ENCODE data around the gene TBC1D17. TPM values are rescaled to one million over a fixed set of nuclear protein-coding genes. Genes with fewer than 3 reads are reported as not detected.

The TBC1D17 gene
- total and polyA plus RNA-seq, 10 of the 15 experiments (the other 5 are each of a cell fraction or from before 2014, with no cell fraction given), result 0.42 to 20.4 (median 11.2) TPM

DNA sequence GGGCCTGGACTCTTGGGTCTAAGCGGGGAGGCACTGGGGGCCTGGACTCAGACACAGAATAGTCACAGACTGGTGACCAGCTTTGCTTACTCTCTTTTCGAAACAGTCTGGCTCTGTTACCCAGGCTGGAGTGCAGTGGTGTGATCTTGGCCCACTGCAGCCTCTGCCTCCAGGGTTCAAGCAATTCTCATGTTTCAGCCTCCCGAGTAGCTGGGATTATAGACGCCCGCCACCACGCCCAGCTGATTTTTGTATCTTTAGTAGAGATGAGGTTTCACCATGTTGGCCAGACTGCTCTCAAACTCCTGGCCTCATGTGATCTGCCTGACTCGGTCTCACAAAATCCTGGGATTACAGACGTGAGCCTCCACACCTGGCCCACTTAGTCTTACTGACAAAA, 48.3 kb upstream of the TBC1D17 start:
- SMC1A ChIA-PET (ENCODE audit: uncharacterized antibody, unreplicated experiment), result no interaction called here

GRCh38 chr19:49829721-49830120, 47.8 kb upstream of the TBC1D17 start:
- H3K27ac ChIP-seq (ENCODE audit: control insufficient read depth, insufficient read depth), result no peak overlapping the region
- no peaks in the 10 kb centered on the region for H3K9me3 ChIP-seq (replicated peaks; ENCODE audit: control insufficient read depth, insufficient read depth, low read length)
- ATAC-seq, result no peak
- in situ Hi-C loops (cut with MboI), result no loop called here
- FAIRE-seq, result no peak
- peaks cover 12 to 24% of the 10 kb centered on the region in 2 experiments for H3K36me3 ChIP-seq (ENCODE audit: control insufficient read depth in 2 of 2, insufficient read depth in 2 of 2, low read length in 1 of 2)
- intact Hi-C loops (cut with micrococcal nuclease; ENCODE audit: unreplicated experiment), result no loop called here
- no peaks in the 10 kb centered on the region for H3K4me1 ChIP-seq (ENCODE audit: control insufficient read depth, insufficient read depth, low read length)
- WGBS (ENCODE audit: insufficient coverage, insufficient replicate concordance, low lambda C conversion rate, missing lambda C conversion rate), result 80% methylated on average over 18 of the region's 18 CpGs
- SMC1A ChIA-PET (ENCODE audit: uncharacterized antibody, unreplicated experiment), result no interaction called here
- H2AFZ ChIP-seq (ENCODE audit: control insufficient read depth, low read depth, low read length), result no peak overlapping the region
- RAD21 ChIA-PET (ENCODE audit: unreplicated experiment), result no interaction called here
- POLR2A ChIA-PET, result interaction anchor here (1.1 kb wide), 1 partner anchor 82 kb away, joined by 5 read pairs; no protein-coding TSS in a partner anchor
- no peaks in the 10 kb centered on the region for H3K27me3 ChIP-seq (replicated peaks in 1 of 2; ENCODE audit: control insufficient read depth in 2 of 2, insufficient read depth in 2 of 2, low read length in 1 of 2)
- no peak overlapping the region for H3K4me3 ChIP-seq
- H4K20me1 ChIP-seq (ENCODE audit: control insufficient read depth, insufficient read depth), result peaks cover 3% of the 10 kb centered on the region
- BruUV-seq (replicated peaks), result no TSS peak
- DNase-seq (ENCODE audit: low read depth, low spot score), result no peak
- CTCF ChIA-PET, result no interaction called here
- no peak overlapping the region for H3K9ac ChIP-seq (ENCODE audit: control insufficient read depth, insufficient read depth, low read length)
- no peaks in the 10 kb centered on the region for H3K79me2 ChIP-seq (ENCODE audit: control insufficient read depth, insufficient read depth, low read length)
- H3K4me2 ChIP-seq (ENCODE audit: control insufficient read depth, insufficient read depth), result no peak overlapping the region
- TF ChIP-seq PAX8 (IDR thresholded peaks at IDR 0.05) (no peak), MXI1 (IDR thresholded peaks at IDR 0.05; ENCODE audit: low read depth, low read length) (no peak), HCFC1 (IDR thresholded peaks at IDR 0.05; ENCODE audit: low read length) (no peak), SP1 (IDR thresholded peaks at IDR 0.05; ENCODE audit: low read depth, low read length) (no peak), CREM (IDR thresholded peaks at IDR 0.05; ENCODE audit: low read depth) (no peak), CHD1 (IDR thresholded peaks at IDR 0.05; ENCODE audit: low read depth, low read length) (no peak), PML (IDR thresholded peaks at IDR 0.05; ENCODE audit: low read length) (no peak), BMI1 (IDR thresholded peaks at IDR 0.05; ENCODE audit: borderline replicate concordance) (no peak), MTA2 (IDR thresholded peaks at IDR 0.05; ENCODE audit: low read depth) (no peak), CBFB (IDR thresholded peaks at IDR 0.05; ENCODE audit: low read depth) (no peak), POLR2AphosphoS5 (IDR thresholded peaks at IDR 0.05; ENCODE audit: low read length) (no peak), STAT3 (IDR thresholded peaks at IDR 0.05; ENCODE audit: low read depth, low read length) (no peak)

More for the DNA sequence above, 48.3 kb upstream of the TBC1D17 start:
- H3K79me2 ChIP-seq (ENCODE audit: control insufficient read depth, insufficient read depth, low read length), result no peaks in the 10 kb centered on the region
- in situ Hi-C loops (cut with MboI), result no loop called here
- H3K4me2 ChIP-seq (ENCODE audit: control insufficient read depth, insufficient read depth), result no peak overlapping the region
- TF ChIP-seq TAF1 (IDR thresholded peaks at IDR 0.05; ENCODE audit: borderline replicate concordance, low read depth, low read length) (no peak), TCF12 (IDR thresholded peaks at IDR 0.05; ENCODE audit: low read depth, low read length) (no peak), SIX5 (IDR thresholded peaks at IDR 0.05; ENCODE audit: low read depth, low read length, severe bottlenecking) (no peak), KAT2A (conservative IDR thresholded peaks at IDR 0.05; ENCODE audit: control insufficient read depth, low read depth, low read length) (no peak), HDGF (IDR thresholded peaks at IDR 0.05) (no peak), POLR2AphosphoS2 (IDR thresholded peaks at IDR 0.05; ENCODE audit: low read depth, low read length) (no peak), MEF2A (IDR thresholded peaks at IDR 0.05; ENCODE audit: insufficient read depth, low read depth, low read length) (no peak), NFYA (IDR thresholded peaks at IDR 0.05; ENCODE audit: borderline replicate concordance, low read depth, low read length) (no peak), SPI1 (IDR thresholded peaks at IDR 0.05; ENCODE audit: borderline replicate concordance, insufficient read depth, low read depth, low read length) (no peak), POLR2AphosphoS5 (IDR thresholded peaks at IDR 0.05; ENCODE audit: low read length) (no peak)
- FAIRE-seq (no peak), DNase-seq (ENCODE audit: low read depth, low spot score) (no peak), ATAC-seq (no peak)
- no peaks in the 10 kb centered on the region for H3K27me3 ChIP-seq (replicated peaks in 1 of 2; ENCODE audit: control insufficient read depth in 2 of 2, insufficient read depth in 2 of 2, low read length in 1 of 2)
- no peak overlapping the region for H3K27ac ChIP-seq (ENCODE audit: control insufficient read depth, insufficient read depth)
- ChIA-PET POLR2A (interaction anchor here (1.1 kb wide), 1 partner anchor 82 kb away, joined by 5 read pairs; no protein-coding TSS in a partner anchor), CTCF (no interaction called here), RAD21 (ENCODE audit: unreplicated experiment) (no interaction called here)
- BruUV-seq (replicated peaks), result no TSS peak
- WGBS (ENCODE audit: insufficient coverage, insufficient replicate concordance, low lambda C conversion rate, missing lambda C conversion rate), result 81% methylated on average over 8 of the region's 8 CpGs
- H3K4me1 ChIP-seq (ENCODE audit: control insufficient read depth, insufficient read depth, low read length), result no peaks in the 10 kb centered on the region
- peaks cover 12 to 22% of the 10 kb centered on the region in 2 experiments for H3K36me3 ChIP-seq (ENCODE audit: control insufficient read depth in 2 of 2, insufficient read depth in 2 of 2, low read length in 1 of 2)
- no peak overlapping the region for H3K4me3 ChIP-seq
- no peaks in the 10 kb centered on the region for H3K9me3 ChIP-seq (replicated peaks; ENCODE audit: control insufficient read depth, insufficient read depth, low read length)
- no peak overlapping the region for H2AFZ ChIP-seq (ENCODE audit: control insufficient read depth, low read depth, low read length)
- peaks cover 3% of the 10 kb centered on the region for H4K20me1 ChIP-seq (ENCODE audit: control insufficient read depth, insufficient read depth)
- intact Hi-C loops (cut with micrococcal nuclease; ENCODE audit: unreplicated experiment), result no loop called here
- no peak overlapping the region for H3K9ac ChIP-seq (ENCODE audit: control insufficient read depth, insufficient read depth, low read length)
